Keratinocyte (primary cell): ENCODE results near the gene HRNR.

Experiments used
- CTCF ChIP-seq, 3 experiments: IDR thresholded peaks in 1 of 3; conservative IDR thresholded peaks in 1 of 3; optimal IDR thresholded peaks in 1 of 3; 2 replicates in 2 of 3; 3 replicates in 1 of 3; pipeline versions ENCODE3 to v1.5.1; 2011; ENCODE audit warnings: low read length in 3 of 3, mild to moderate bottlenecking in 3 of 3, moderate library complexity in 2 of 3, control low read depth in 1 of 3, inconsistent platforms in 1 of 3; ENCODE audit not compliant: insufficient read depth in 2 of 3; ENCODE audit errors: extremely low read depth in 1 of 3
- EZH2 ChIP-seq: IDR thresholded peaks from one replicate; pipeline ENCODE4 v1.6.1; 2012; ENCODE audit warnings: inconsistent platforms, mild to moderate bottlenecking, low read length, moderate library complexity

GRCh38 chr1:152251391-152251790 is 27.4 kb upstream of the HRNR start:
- TF ChIP-seq CTCF (optimal IDR thresholded peaks at IDR 0.05 in 1 of 3, IDR thresholded peaks at IDR 0.05 in 1 of 3, conservative IDR thresholded peaks at IDR 0.05 in 1 of 3; ENCODE audit: extremely low read depth in 1 of 3, insufficient read depth in 2 of 3, low read length in 3 of 3) (no peak), EZH2 (no peak)
